IMR-90 (cell line): ENCODE measurements around the gene KIF3B. TPM values are rescaled to one million over a fixed set of nuclear protein-coding genes. Genes with fewer than 3 reads are reported as not detected.

Experiments
- ATAC-seq: fragments of 200-7000 bp; cut with Tn5 transposase; 2 replicates; pipeline ENCODE4 v1.9.1; 2020; ENCODE audit warnings: low read depth, mild to moderate bottlenecking, moderate library complexity
- BruUV-seq: library from RNA; stranded (reverse); fragments of 400-500 nt; replicated peaks from 2 replicates; lab custom pipeline; 2021; lab: Mats Ljungman, UMichigan
- CTCF ChIA-PET: fragments of 300-600 bp; formaldehyde crosslinking; extraction: SDS; loops from one replicate; lab custom pipeline; 2021; ENCODE audit warnings: antibody characterized with exemption; lab: Yijun Ruan, JAX
- POLR2A ChIA-PET: fragments of 300-600 bp; sonication (Branson Sonifier 250); formaldehyde crosslinking; loops from one replicate; lab custom pipeline; 2022; ENCODE audit warnings: antibody characterized with exemption; ENCODE audit not compliant: unreplicated experiment; lab: Charles Lee
- DNase-seq: peaks from one replicate; pipeline ENCODE4 v3.0.0; 2013
- H2AFZ ChIP-seq: replicated peaks from 2 replicates; pipeline ENCODE3; 2013; ENCODE audit warnings: low read length, mild to moderate bottlenecking; ENCODE audit not compliant: poor library complexity
- H2AK5ac ChIP-seq: 2 replicates; pipeline ENCODE4 v1.6.1; 2013; ENCODE audit warnings: low read depth, low read length, inconsistent platforms
- H2AK9ac ChIP-seq: replicated peaks from 2 replicates; pipeline ENCODE3; 2013; ENCODE audit warnings: mild to moderate bottlenecking, low read depth, low read length, moderate library complexity; ENCODE audit not compliant: poor library complexity
- H2BK120ac ChIP-seq: 2 replicates; pipeline ENCODE4 v1.6.1; 2013; ENCODE audit warnings: low read depth, low read length, inconsistent platforms
- H2BK15ac ChIP-seq: 3 replicates; pipeline ENCODE4 v1.6.1; 2013; ENCODE audit warnings: low read depth, low read length, inconsistent platforms
- H2BK20ac ChIP-seq: 2 replicates; pipeline ENCODE4 v1.6.1; 2013; ENCODE audit warnings: low read depth, mild to moderate bottlenecking, inconsistent platforms, low read length, moderate library complexity
- H2BK5ac ChIP-seq: 2 replicates; pipeline ENCODE4 v1.6.1; 2013; ENCODE audit warnings: mild to moderate bottlenecking, low read depth, low read length, inconsistent platforms; ENCODE audit not compliant: poor library complexity, severe bottlenecking
- H3K14ac ChIP-seq: replicated peaks from 2 replicates; pipeline ENCODE4 v1.6.1; 2013; ENCODE audit warnings: low read depth, low read length, inconsistent platforms
- H3K18ac ChIP-seq: 2 replicates; pipeline ENCODE4 v1.6.1; 2013; ENCODE audit warnings: low read depth, low read length, control low read depth
- H3K23ac ChIP-seq: 2 replicates; pipeline ENCODE4 v1.6.1; 2013; ENCODE audit warnings: low read depth, low read length, inconsistent platforms
- H3K27ac ChIP-seq: 2 replicates; pipeline ENCODE4 v1.5.1; 2013; ENCODE audit warnings: mild to moderate bottlenecking, control low read depth, low read length; ENCODE audit not compliant: insufficient read depth
- H3K27me3 ChIP-seq: 2 replicates; pipeline ENCODE4 v1.6.1; 2013; ENCODE audit warnings: low read length; ENCODE audit not compliant: control insufficient read depth, insufficient read depth
- H3K36me3 ChIP-seq: 2 replicates; pipeline ENCODE4 v1.6.1; 2013; ENCODE audit warnings: low read length, mixed read lengths; ENCODE audit not compliant: control insufficient read depth, insufficient read depth
- H3K4ac ChIP-seq: 2 replicates; pipeline ENCODE4 v1.6.1; 2013; ENCODE audit warnings: low read depth, low read length, inconsistent platforms
- H3K4me1 ChIP-seq: 2 replicates; pipeline ENCODE4 v1.6.1; 2013; ENCODE audit warnings: low read length, mixed read lengths; ENCODE audit not compliant: control insufficient read depth, insufficient read depth
- H3K4me2 ChIP-seq: 2 replicates; pipeline ENCODE4 v1.6.1; 2013; ENCODE audit warnings: low read depth, mild to moderate bottlenecking, control low read depth, low read length, moderate library complexity
- H3K4me3 ChIP-seq: 2 replicates; pipeline ENCODE4 v1.5.1; 2013; ENCODE audit warnings: low read depth, mild to moderate bottlenecking, control low read depth, low read length, moderate library complexity; ENCODE audit not compliant: insufficient read depth
- H3K56ac ChIP-seq: 2 replicates; pipeline ENCODE4 v1.6.1; 2013; ENCODE audit warnings: low read length, inconsistent platforms; ENCODE audit not compliant: insufficient read depth; ENCODE audit errors: extremely low read depth
- H3K79me1 ChIP-seq, 2 experiments: 2 replicates each; pipeline ENCODE4 v1.6.1; 2013; ENCODE audit warnings: low read length in 2 of 2, inconsistent platforms in 1 of 2, low read depth in 1 of 2
- H3K9ac ChIP-seq: 2 replicates; pipeline ENCODE4 v1.6.1; 2013; ENCODE audit warnings: low read depth, low read length, control low read depth
- H3K9me1 ChIP-seq: 2 replicates; pipeline ENCODE4 v1.6.1; 2013; ENCODE audit warnings: low read length, inconsistent platforms; ENCODE audit not compliant: insufficient read depth
- H3K9me3 ChIP-seq: 2 replicates; pipeline ENCODE4 v1.6.1; 2013; ENCODE audit warnings: low read length; ENCODE audit not compliant: control insufficient read depth, insufficient read depth
- H4K20me1 ChIP-seq: 2 replicates; pipeline ENCODE4 v1.6.1; 2013; ENCODE audit warnings: low read length, inconsistent platforms; ENCODE audit not compliant: insufficient read depth
- H4K5ac ChIP-seq: 2 replicates; pipeline ENCODE4 v1.6.1; 2013; ENCODE audit warnings: mild to moderate bottlenecking, low read depth, low read length, control low read depth
- H4K8ac ChIP-seq, 2 experiments: 2 replicates each; pipeline ENCODE4 v1.6.1; 2013; ENCODE audit warnings: low read depth in 2 of 2, low read length in 2 of 2, control low read depth in 1 of 2, inconsistent platforms in 1 of 2
- H4K91ac ChIP-seq: 2 replicates; pipeline ENCODE4 v1.6.1; 2013; ENCODE audit warnings: low read depth, low read length, inconsistent platforms; ENCODE audit not compliant: insufficient read depth
- CEBPB ChIP-seq: IDR thresholded peaks from 2 replicates; pipeline ENCODE4 v1.6.1; 2012; ENCODE audit warnings: low read depth, low read length, improper control_type of control experiment
- CHD1 ChIP-seq: IDR thresholded peaks from 2 replicates; pipeline ENCODE4 v1.6.1; 2012; ENCODE audit warnings: low read depth, low read length, improper control_type of control experiment
- FOS ChIP-seq: fragments of 150-350 bp; IDR thresholded peaks from 2 replicates; pipeline ENCODE4 v1.6.1; 2016; ENCODE audit warnings: low read depth, low read length
- MAFK ChIP-seq: IDR thresholded peaks from 2 replicates; pipeline ENCODE4 v1.6.1; 2012; ENCODE audit warnings: low read depth, low read length, improper control_type of control experiment
- MAZ ChIP-seq: IDR thresholded peaks from 2 replicates; pipeline ENCODE4 v1.6.1; 2012; ENCODE audit warnings: low read depth, mild to moderate bottlenecking, low read length, improper control_type of control experiment, moderate library complexity, borderline replicate concordance
- POLR2A ChIP-seq: IDR thresholded peaks from 2 replicates; pipeline ENCODE4 v1.6.1; 2012; ENCODE audit warnings: mild to moderate bottlenecking, low read depth, low read length
- RAD21 ChIP-seq: IDR thresholded peaks from 2 replicates; pipeline ENCODE4 v1.6.1; 2012; ENCODE audit warnings: low read length, improper control_type of control experiment
- RCOR1 ChIP-seq: IDR thresholded peaks from 2 replicates; pipeline ENCODE4 v1.6.1; 2012; ENCODE audit warnings: mild to moderate bottlenecking, low read length, improper control_type of control experiment; ENCODE audit not compliant: insufficient replicate concordance
- WGBS, 2 experiments: methylation state at CpG; one replicate each; pipeline versions ENCODE4 v1.1.5 to v1.1.7; 2013; ENCODE audit warnings: missing lambda C conversion rate in 2 of 2; ENCODE audit not compliant: insufficient read length in 1 of 2; ENCODE audit errors: extremely low coverage in 2 of 2; 5-methylcytosine and 5-hydroxymethylcytosine counted together
- dilution Hi-C: fragments of 300-500 bp; cut with HindIII; formaldehyde crosslinking; loops from one replicate; pipeline ENCODE4 v1.14.3; 2018; ENCODE audit warnings: low sequenced_read_pairs; ENCODE audit not compliant: unreplicated experiment
- in situ Hi-C: fragments of 300-500 bp; cut with MboI; formaldehyde crosslinking; loops from 3 replicates; pipeline ENCODE4 v1.14.3; 2019; ENCODE audit warnings: low sequenced_read_pairs, inconsistent platforms, mixed read lengths
- intact Hi-C: fragments of 100-400 bp; cut with micrococcal nuclease; formaldehyde crosslinking; loops from 2 replicates; pipeline ENCODE4 v1.10.0; 2022
- polyA plus RNA-seq, 3 experiments: library from polyadenylated mRNA; depleted of rRNA; stranded (reverse); fragments of >200 nt; gene quantifications; 2 replicates each; pipeline ENCODE4 v1.2.3, GENCODE V29; 2012; ENCODE audit warnings: low replicate concordance in 1 of 3
- total RNA-seq: library from RNA; depleted of rRNA; stranded (reverse); fragments of >200 nt; gene quantifications from 2 replicates; pipeline ENCODE4 v1.2.3, GENCODE V29; 2012
- TF ChIP-seq, protein P1 (sequence below): fragments of 150-350 bp; IDR thresholded peaks from 2 replicates; pipeline ENCODE4 v1.6.1; 2016; ENCODE audit warnings: low read depth, mild to moderate bottlenecking, low read length, moderate library complexity, borderline replicate concordance

Gene KIF3B
- total and polyA plus RNA-seq, 2 of the 4 experiments (the other 2 are of a cell fraction), result 17.1 to 28.1 TPM

GRCh38 chr20:32241807-32242206, 35.6 kb upstream of the KIF3B start:
- H4K20me1 ChIP-seq, result no peaks in the 10 kb centered on the region
- H4K8ac ChIP-seq, result no peak overlapping the region
- H3K9ac ChIP-seq, result no peak overlapping the region
- TF ChIP-seq FOS (no peak), MAZ (no peak), RAD21 (no peak), POLR2A (no peak), CHD1 (no peak), CEBPB (no peak), RCOR1 (no peak), MAFK (no peak)
- TF ChIP-seq, protein P1, sequence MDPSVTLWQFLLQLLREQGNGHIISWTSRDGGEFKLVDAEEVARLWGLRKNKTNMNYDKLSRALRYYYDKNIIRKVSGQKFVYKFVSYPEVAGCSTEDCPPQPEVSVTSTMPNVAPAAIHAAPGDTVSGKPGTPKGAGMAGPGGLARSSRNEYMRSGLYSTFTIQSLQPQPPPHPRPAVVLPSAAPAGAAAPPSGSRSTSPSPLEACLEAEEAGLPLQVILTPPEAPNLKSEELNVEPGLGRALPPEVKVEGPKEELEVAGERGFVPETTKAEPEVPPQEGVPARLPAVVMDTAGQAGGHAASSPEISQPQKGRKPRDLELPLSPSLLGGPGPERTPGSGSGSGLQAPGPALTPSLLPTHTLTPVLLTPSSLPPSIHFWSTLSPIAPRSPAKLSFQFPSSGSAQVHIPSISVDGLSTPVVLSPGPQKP, result no peak
- H2BK20ac ChIP-seq, result no peak overlapping the region
- H4K91ac ChIP-seq, result no peak overlapping the region
- no peak overlapping the region for H2BK120ac ChIP-seq
- H2AK9ac ChIP-seq, result no peak overlapping the region
- H3K23ac ChIP-seq, result no peak overlapping the region
- no peaks in the 10 kb centered on the region for H3K27me3 ChIP-seq
- H3K4me1 ChIP-seq, result peaks cover 7% of the 10 kb centered on the region; the same call in 1 of the 2 replicates
- H3K36me3 ChIP-seq, result peaks cover 2% of the 10 kb centered on the region; the same call in 1 of the 2 replicates
- ATAC-seq (no peak), DNase-seq (no peak)
- H3K4me3 ChIP-seq, result no peak overlapping the region
- no peaks in the 10 kb centered on the region for H3K9me1 ChIP-seq
- no peak overlapping the region for H2BK15ac ChIP-seq
- H3K79me1 ChIP-seq, result no peaks in the 10 kb centered on the region
- in situ Hi-C loops, result no loop called here
- no peak overlapping the region for H2AK5ac ChIP-seq
- H3K27ac ChIP-seq, result no peak overlapping the region
- no peak overlapping the region for H3K4ac ChIP-seq
- dilution Hi-C loops, result no loop called here
- no peak overlapping the region for H3K4me2 ChIP-seq
- no peaks in the 10 kb centered on the region for H3K9me3 ChIP-seq
- no peak overlapping the region for H3K14ac ChIP-seq
- no peak overlapping the region for H3K56ac ChIP-seq
- no TSS peak for BruUV-seq
- ChIA-PET CTCF (no interaction called here), POLR2A (no interaction called here)
- intact Hi-C loops, result no loop called here
- no peak overlapping the region for H4K5ac ChIP-seq
- H3K18ac ChIP-seq, result no peak overlapping the region
- H2BK5ac ChIP-seq, result no peak overlapping the region
- no peak overlapping the region for H2AFZ ChIP-seq
- WGBS, 2 experiments, result 80% methylated on average over 1 of the region's 4 CpGs; no CpG with 5 or more reads in 1 of the 2 experiments
